Cardiac muscle cell (in vitro differentiated cells and primary cell): ENCODE measurements around the gene CCL13. TPM values are rescaled to one million over a fixed set of nuclear protein-coding genes. Genes with fewer than 3 reads are reported as not detected.
A peak's percentile ranks its signal among the peaks of the same experiment; 100 is the strongest.

Experiments
- DNase-seq, 2 donors: peaks; one replicate each; pipeline versions ENCODE4 v3.0.0 to v3.0.0-alpha.2; 2010 to 2017; ENCODE audit warnings: low read depth in 1 of 2, low spot score in 1 of 2
- H3K27ac ChIP-seq: fragments of 200-600 bp; sonication (generic); 2 replicates; pipeline ENCODE4 v1.5.1; 2016
- H3K27me3 ChIP-seq: fragments of 200-600 bp; sonication (generic); 2 replicates; pipeline ENCODE4 v1.6.0; 2016; ENCODE audit warnings: control low read depth
- H3K36me3 ChIP-seq: fragments of 200-600 bp; sonication (generic); 2 replicates; pipeline ENCODE4 v1.5.1; 2016; ENCODE audit warnings: control low read depth
- H3K4me1 ChIP-seq: fragments of 200-600 bp; sonication (generic); 2 replicates; pipeline ENCODE4 v1.8.1; 2017; ENCODE audit warnings: low read depth, mild to moderate bottlenecking, mixed run types
- H3K4me3 ChIP-seq: fragments of 200-600 bp; sonication (generic); 2 replicates; pipeline ENCODE4 v1.5.1; 2016; ENCODE audit warnings: mild to moderate bottlenecking
- H3K9me3 ChIP-seq: fragments of 200-600 bp; sonication (generic); 2 replicates; pipeline ENCODE4 v1.5.1; 2017; ENCODE audit warnings: low read depth, mild to moderate bottlenecking, control low read depth
- CTCF ChIP-seq: IDR thresholded peaks from 2 replicates; pipeline ENCODE4 v1.5.1; 2012; ENCODE audit warnings: low read depth, mild to moderate bottlenecking, low read length
- polyA plus RNA-seq: library from polyadenylated mRNA; unstranded; fragments of >200 nt; fragmentation: Nextera tagmentation; extraction: Ambion mirVana; gene quantifications from 2 replicates; pipeline ENCODE4 v1.2.1, GENCODE V29; 2016
- total RNA-seq: library from RNA; depleted of rRNA; stranded (reverse); fragments of >200 nt; gene quantifications from 2 replicates; pipeline ENCODE4 v1.2.3, GENCODE V29; 2016

CCL13 gene
- total and polyA plus RNA-seq, 2 experiments from 2014 or later: not detected

- H3K36me3 ChIP-seq: no peaks in the 10 kb centered on the region
- DNase-seq: no peak
- H3K27me3 ChIP-seq: no peaks in the 10 kb centered on the region
- H3K4me3 ChIP-seq: no peak overlapping the region
- H3K4me1 ChIP-seq: no peaks in the 10 kb centered on the region
- no peak overlapping the region for H3K27ac ChIP-seq
- no peaks in the 10 kb centered on the region for H3K9me3 ChIP-seq
- TF ChIP-seq CTCF: no peak
Observed at GRCh38 chr17:34339138-34339770, 17.0 kb upstream of the CCL13 start.

GRCh38 chr17:34341916-34342315, 14.4 kb upstream of the CCL13 start:
- Histone ChIP-seq H3K36me3 (no peaks in the 10 kb centered on the region), H3K27ac (no peak overlapping the region), H3K27me3 (no peaks in the 10 kb centered on the region), H3K9me3 (no peaks in the 10 kb centered on the region), H3K4me1 (no peaks in the 10 kb centered on the region), H3K4me3 (no peak overlapping the region)
- no peak for TF ChIP-seq CTCF
- no peak for DNase-seq

GRCh38 chr17:34347063-34347462, 9.2 kb upstream of the CCL13 start:
- Histone ChIP-seq H3K4me1 (no peaks in the 10 kb centered on the region), H3K9me3 (no peaks in the 10 kb centered on the region), H3K27ac (no peak overlapping the region), H3K4me3 (no peak overlapping the region), H3K27me3 (no peaks in the 10 kb centered on the region), H3K36me3 (no peaks in the 10 kb centered on the region)
- no peak for TF ChIP-seq CTCF
- DNase-seq: no peak

GRCh38 chr17:34349751-34350150, 6.5 kb upstream of the CCL13 start:
- Histone ChIP-seq H3K27me3 (no peaks in the 10 kb centered on the region), H3K36me3 (no peaks in the 10 kb centered on the region), H3K27ac (no peak overlapping the region), H3K4me3 (no peak overlapping the region), H3K4me1 (no peaks in the 10 kb centered on the region), H3K9me3 (no peaks in the 10 kb centered on the region)
- TF ChIP-seq CTCF: no peak
- no peak for DNase-seq

GRCh38 chr17:34351096-34351495, 5.2 kb upstream of the CCL13 start:
- no peaks in the 10 kb centered on the region for H3K27me3 ChIP-seq
- H3K9me3 ChIP-seq: no peaks in the 10 kb centered on the region
- no peaks in the 10 kb centered on the region for H3K36me3 ChIP-seq
- H3K4me3 ChIP-seq: no peak overlapping the region
- TF ChIP-seq CTCF: no peak
- no peak overlapping the region for H3K27ac ChIP-seq
- H3K4me1 ChIP-seq: no peaks in the 10 kb centered on the region
- DNase-seq: peak in 1 of 2 donors; percentile 71
